Left lobe of liver (tissue), 2 donors: ENCODE data around the gene SOSTDC1. TPM values are rescaled to one million over a fixed set of nuclear protein-coding genes. Genes with fewer than 3 reads are reported as not detected.
"Not testable (repeated sequence)": the region's sequence is repeated elsewhere in the genome, so short reads cannot be mapped to it uniquely, and the experiment has no call there.

ENCODE experiments used
- ATAC-seq: fragments of 200-7000 bp; cut with Tn5 transposase; one replicate; pipeline ENCODE4 v1.9.1; 2020; ENCODE audit warnings: mild to moderate bottlenecking, moderate library complexity
- DNase-seq: peaks from one replicate; pipeline ENCODE4 v3.0.0-alpha.2; 2020; ENCODE audit warnings: low spot score
- total RNA-seq: library from RNA; stranded (reverse); gene quantifications from one replicate; pipeline ENCODE4 v1.2.1, GENCODE V29; 2021
- donor health status: DM: no; HTN: no; CAD: no; lungs with moderate emphysema.
- donor health status: DM: no; HTN: yes; CAD: no.

The SOSTDC1 gene, protein sequence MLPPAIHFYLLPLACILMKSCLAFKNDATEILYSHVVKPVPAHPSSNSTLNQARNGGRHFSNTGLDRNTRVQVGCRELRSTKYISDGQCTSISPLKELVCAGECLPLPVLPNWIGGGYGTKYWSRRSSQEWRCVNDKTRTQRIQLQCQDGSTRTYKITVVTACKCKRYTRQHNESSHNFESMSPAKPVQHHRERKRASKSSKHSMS
- not detected for total RNA-seq

DNA sequence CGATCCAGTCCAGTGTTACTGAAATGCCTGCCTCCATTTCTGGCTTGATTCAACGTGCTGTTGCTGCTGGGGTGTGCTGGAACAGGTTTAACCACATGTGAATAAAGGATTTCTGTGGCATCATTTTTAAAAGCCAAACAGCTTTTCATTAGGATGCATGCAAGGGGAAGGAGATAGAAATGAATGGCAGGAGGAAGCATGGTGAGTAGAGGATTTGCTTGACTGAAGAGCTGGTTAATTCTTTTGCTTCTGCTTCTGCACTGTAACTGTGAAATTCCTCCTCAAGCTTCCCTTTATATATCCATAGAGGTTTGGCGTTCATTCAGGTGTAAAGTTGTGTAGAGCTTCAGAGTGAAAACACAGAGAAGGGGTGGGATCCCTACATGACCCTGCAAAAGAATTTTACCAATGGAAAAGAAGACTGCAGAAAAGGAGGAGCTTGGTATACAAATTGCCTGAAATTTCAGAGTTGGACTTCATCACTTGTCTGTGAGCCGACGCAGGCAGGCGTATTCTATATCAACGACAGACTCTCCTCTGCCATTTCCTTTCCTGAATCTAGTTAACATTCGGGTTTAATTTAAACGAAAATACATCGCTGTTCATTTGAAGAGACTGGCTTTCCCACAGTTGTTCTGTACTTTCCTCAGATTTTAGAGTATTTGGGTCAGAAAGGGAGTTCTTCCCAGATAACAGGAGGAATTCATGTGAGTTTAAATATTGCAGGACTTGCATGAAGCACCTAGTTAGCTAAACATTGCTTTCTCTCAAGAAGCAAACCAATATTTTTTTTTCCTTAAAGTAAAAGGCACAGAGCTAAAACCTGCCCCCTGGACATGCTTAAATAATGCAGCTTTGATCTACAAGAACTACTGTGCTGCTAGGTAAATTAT lies at the start of gene SOSTDC1:
TSS of gene SOSTDC1 (minus strand) at position 270 of the 893 bp plus-strand sequence. CDS start at position 200, 70 bp downstream.
- ATAC-seq (no peak), DNase-seq (no peak)

DNA sequence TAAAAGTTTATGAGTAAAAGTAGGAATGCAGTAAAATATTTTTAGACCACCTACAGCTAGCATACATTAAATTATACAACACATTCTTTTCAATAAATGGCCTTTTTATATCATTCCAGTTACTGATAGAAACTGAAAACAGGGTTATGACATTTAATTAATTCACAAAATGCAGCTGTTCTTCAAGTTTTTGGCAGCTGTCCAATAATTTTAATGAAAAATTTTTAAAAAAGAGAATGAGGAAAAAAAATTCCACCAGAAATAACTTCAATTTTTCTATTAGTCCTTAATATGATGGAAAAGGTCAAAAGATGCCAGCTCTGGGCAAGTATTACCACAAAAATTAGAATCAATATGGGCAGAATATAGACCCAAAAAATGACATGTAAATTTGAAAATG lies 49.2 kb upstream of the SOSTDC1 start:
- DNase-seq (no peak), ATAC-seq (no peak)

DNA sequence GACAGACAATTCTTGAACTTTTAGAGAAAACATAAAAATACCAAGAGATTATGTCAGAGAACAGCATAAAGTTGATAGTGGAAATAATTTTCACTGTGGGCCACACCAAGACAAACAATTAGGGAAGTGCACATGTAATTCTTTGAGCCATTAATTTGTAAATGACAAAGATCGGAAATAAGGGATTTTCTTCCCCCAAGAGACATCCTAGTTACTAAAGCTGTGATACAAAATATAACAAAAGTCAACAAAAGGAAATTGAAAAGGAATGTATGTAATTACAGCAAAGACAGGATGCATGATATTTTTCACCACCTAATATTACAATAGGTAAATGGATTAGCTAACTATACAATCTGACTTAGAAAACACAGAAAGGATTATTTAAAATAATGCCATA lies 48.7 kb upstream of the SOSTDC1 start:
- DNase-seq (no peak), ATAC-seq (no peak)

DNA sequence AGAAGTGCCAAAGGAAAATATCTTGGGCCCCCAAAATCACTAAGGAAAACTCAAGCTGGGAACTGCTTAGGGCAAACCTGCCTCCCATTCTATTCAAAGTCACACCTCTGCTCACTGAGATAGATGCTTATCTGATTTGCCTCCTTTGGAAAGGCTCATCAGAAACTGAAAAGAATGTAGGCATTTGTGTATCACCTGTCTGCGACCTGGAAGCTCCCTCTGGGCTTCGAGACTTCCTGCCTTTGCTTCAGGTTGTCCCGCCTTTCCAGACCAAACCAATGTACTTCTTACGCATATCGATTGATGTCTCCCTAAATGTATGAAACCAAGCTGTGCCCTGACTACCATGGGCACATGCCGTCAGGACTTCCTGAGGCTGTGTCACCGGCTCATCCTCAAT lies 46.6 kb upstream of the SOSTDC1 start:
- ATAC-seq (no peak), DNase-seq (no peak)

DNA sequence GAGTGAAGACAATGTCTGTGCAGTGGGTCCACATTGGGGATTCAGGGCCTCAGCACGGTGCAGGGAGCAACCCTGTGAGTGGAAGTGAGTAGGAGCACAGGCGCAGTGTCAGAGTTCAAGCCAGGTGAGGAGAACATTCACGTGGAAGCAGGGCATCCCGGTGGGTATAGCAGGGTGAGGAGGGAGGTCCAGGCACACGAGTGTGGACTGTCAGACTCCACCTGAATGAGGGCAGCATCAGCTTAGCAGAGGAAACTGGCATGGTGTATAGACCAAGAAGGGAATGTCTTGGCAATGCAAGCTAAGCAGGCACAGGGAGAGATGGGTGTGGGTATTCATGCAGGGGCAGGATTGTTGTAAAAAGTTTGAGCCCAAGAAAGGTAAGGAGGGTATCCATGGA lies 45.8 kb upstream of the SOSTDC1 start:
- ATAC-seq = no peak
- DNase-seq = no peak

DNA sequence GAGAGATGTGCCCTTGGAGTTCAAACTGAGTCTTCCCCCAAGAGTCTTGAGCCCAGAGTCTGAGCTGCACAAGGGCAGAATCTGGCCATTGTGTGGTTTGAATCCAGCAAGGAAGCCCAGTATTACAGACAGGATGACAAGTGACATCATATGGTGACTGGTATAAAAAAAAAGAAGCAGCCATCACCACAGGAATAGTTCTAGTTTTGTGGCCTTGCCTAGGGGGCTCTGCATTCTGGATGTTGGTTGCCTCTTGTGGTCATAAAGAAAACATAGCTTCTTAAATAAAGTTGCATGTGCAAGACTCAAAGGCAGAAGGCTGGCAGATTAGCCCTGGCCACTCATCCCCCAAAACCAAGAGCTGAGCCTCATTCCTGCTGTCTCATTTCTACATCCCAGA lies 44.3 kb upstream of the SOSTDC1 start:
- ATAC-seq = no peak
- DNase-seq = no peak

DNA sequence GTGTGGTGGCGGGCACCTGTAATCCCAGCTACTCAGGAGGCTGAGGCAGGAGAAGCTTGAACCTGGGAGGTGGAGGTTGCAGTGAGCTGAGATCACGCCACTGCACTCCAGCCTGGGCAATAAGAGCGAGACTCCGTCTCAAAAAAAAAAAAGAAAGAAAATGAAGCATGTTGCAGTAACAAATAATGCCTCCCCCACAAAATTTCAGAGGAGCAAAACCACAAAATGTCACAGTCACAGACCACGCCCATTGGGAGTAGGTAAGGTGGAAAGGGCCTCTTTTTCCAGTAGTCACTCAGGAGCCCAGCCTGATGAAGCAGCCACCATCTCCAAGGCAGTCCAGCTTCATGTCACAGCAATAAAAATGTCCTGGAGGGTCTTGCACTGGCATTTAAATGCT lies 40.9 kb upstream of the SOSTDC1 start:
- not testable (repeated sequence) for DNase-seq, ATAC-seq

DNA sequence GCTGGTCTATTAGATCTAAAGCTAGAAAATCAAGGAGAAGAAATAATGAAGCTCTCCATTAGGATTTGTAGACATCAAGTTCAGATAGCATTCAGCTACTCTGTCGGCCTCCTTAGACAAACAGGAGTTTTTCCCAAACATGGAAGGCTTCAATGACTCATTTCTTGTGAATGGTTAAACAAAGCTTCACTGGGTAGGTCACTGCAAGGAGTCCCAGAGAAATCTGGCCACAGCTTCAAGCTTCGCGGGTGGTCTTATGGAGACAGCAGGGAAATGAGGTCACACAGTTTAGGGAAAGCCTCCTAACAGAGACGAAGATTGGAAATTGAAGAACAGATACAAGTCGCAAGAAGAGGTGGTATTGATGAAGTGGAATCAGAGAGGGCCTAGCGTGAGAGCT lies 38.5 kb upstream of the SOSTDC1 start:
- DNase-seq = no peak
- ATAC-seq = no peak

DNA sequence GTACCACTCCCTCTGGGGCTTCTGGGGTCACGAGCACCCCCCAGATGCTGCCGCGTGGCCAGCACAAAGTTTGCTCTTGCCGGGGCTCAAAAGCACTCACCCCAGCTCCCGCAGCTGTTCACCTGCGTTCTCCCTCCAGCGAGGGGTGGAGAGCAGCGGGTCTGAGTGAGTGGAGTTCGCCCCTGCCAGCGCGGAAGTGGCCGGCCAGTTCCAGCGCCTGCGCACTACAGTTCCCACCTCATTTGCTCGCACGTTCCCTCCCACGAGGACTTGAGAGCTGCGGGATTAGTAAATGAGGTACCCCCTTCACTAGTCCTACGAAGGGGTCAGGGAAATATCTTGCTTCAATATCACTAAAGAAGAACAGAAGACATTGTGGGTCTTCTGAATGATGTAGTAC lies 36.8 kb upstream of the SOSTDC1 start:
- no peak for ATAC-seq
- no peak for DNase-seq

DNA sequence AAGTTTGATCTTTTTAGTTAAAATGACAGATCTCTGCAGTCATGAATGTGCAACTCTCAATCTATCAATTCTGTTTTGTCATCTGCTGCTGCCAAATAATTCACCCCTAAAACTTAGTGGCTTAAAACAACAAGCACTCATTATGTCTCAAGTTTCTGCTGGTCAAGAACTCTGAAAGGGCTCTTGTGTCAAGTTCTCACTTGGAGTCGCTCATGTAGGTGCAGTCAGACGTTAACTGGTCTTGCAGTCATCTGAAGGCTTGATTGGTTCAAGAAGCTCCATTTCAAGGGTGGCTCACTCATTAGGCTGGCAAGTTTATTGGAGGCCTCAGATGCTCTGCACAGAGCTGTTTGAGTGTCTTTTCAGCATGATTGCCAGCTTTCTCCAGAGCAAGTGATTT lies 32.6 kb upstream of the SOSTDC1 start:
- no peak for ATAC-seq
- DNase-seq = no peak

DNA sequence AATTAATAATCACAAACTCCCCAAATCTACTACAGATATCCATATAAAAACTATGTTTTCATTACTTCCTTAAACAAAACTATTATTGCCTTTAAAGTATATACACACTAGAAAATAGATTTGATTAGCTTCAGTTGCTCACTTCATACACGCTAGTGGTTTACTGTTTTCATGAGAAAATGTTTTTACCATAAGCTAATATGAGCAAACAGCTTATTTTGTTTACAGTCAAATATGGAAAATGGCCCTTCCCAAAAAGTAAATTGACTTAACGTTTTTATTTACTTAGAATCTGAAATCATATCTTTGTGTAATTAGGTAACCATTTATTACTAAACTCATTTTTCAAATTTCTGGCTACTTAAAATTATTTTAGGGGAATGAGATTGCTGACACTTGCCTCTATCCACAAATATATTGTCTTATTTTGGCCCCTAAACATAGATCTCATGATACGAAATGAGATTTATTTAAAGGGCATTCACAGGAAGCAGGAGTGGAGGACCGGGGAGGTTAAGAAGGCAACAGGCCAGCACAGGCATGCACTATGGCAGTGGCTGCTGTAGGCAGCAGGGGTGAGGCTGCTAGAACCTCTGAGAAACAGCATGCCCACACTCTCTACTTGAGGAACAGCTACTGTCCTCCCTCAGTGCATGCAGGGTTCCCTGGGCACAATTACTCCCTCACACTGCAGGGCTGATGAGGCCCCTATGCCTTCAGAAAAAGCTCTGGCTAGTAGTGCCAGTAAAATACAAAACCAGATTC lies 29.6 kb upstream of the SOSTDC1 start:
- ATAC-seq (no peak), DNase-seq (no peak)

DNA sequence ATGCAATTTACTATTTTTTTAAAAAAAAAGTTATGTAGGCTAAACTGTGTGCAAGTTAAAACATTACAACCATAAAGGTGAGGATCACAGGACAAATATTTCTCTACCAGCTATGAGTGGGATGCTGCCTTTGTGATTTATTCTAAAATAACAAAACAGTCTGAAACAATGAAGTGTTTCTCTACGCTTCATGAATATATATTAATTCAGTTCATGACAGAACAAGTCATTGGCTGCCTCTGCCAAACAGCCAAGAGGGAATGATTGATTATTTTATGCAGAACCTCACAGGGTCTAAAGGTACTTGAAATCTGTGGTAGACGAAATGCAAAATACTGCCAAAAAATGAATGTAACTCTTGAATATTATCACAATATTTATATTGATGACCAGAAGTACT lies 29.0 kb upstream of the SOSTDC1 start:
- ATAC-seq = no peak
- no peak for DNase-seq

DNA sequence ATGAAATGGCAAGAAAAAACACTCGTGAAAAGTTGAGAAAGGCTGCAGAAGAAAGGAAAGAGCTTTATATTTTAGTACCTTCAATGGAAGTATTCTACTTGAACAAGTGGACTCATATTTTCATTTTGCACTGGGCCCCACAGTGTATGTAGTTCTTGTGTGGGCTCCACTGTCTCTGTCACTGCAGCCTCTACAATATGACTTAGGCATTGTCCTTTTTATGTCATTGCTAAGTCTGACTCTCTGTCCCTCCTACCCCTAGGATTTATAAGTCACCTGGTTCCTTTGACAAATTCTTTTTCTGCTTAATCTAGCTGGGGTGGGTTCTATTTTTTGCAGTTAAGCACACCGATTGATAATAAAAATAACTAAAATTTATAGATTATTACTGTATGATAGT lies 27.7 kb upstream of the SOSTDC1 start:
- ATAC-seq = no peak
- DNase-seq = no peak

DNA sequence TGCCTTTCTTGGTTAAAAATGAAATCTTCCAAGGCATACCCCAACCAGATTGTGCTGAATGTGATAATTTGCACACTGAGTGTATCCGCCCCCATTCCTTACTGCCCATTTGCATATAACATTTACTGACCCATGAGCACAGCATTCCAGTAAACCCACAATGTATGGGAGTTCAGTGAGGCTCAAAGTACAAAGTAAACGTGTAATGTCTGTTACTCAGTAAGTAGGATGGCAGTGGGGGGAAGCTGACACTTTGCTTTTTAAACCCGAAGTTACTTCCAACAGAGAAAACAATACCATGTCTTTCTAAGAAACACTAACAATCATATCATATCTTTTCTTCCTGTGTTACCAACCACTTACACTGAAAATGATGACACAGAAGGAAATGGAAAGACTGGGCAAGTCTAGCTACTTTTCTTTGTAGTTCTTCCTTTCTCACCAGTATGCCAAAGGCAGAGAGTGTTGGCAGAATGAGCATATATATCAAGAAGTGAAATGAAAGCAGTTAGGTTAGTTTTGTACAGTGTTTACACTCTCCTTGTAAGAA lies 27.1 kb upstream of the SOSTDC1 start:
- DNase-seq (no peak), ATAC-seq (no peak)

DNA sequence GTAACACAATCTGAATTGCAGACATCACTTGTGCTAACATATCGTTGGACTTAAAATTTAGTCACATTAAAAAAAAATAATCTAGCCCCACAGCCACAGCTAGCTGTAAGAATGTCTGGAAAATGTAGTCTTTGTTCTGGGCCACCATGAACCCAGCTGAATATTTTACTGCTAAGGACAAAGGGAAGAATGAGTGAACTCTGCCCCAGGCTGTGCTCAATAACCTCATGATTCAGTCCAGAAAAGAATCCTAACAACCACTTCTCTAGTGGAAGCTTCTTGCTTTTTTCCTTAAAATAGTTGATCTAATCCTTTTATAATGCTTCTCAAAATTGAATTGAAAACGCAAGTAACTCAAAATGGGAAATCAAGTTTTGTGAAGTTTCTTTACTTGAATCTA lies 25.6 kb upstream of the SOSTDC1 start:
- DNase-seq (no peak), ATAC-seq (no peak)

DNA sequence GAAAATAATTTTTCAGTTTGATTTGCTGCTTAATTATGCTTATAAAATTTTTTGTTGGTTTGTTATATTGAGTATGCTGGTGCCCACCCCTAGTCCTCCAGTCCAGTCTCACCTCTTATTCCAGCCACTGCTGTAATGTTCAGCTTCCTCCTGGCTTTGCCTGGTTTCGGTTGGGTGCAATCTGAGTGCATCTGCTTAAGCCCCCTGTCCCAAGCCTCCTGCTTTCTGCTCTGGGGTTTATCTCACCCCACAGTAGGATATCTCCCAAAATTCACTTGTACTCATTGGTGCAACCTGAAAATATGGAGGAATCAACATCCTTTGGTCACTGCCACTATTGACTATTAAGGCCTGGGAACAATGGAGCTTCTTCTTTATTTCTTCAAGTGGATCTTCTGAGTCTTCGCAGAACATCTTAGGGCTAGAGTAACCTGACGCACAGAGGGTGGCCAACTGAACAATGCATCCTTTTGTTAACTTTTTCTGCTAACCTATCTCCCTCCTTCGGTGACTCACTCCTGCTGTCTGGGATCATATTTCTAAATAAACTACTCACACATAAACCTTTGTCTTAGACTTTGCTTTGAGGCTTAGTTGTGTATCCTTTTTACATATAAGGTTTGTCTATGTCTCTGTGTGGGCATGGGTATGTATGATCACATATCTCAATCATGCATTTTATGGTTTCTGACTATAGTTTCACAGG lies 19.1 kb upstream of the SOSTDC1 start:
- DNase-seq (no peak), ATAC-seq (no peak)

DNA sequence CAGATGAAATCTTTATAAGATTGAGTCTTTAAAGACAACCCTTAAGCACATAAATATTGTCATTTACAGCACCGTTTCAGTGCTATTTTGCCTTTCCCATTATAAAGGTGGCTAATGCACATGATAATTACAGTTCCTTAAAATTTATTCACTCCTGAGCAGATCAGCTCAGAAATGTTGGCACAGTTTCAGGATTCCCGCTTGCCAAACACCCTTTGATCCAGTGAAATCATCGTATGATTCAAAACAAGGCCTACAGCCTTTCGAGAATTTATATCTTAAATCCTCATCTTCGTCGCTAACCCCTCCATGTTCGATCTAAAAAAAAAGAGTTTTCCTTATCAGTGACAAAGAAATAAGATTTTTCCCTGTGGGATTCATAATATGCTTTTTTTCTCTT lies 14.1 kb upstream of the SOSTDC1 start:
- peak; percentile 68 for ATAC-seq
- no peak for DNase-seq

DNA sequence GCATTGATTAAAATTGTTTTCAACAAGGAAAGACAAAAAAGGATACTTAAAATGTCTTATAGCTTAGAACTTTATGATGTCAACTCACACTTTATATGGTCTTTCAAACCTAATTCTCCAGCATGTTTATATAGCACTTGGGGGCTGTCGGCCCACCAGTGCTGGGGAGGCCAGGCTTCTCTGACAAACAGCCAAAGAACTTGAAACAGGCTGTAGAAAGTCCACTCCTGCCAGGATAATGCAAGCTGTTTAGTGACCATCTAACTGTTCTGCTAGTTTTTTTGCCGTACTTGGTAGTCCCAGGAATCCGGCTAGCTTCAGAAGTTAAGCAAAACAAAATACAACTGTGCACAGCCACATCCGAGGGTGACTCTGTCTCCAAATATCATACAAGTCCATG lies 13.6 kb upstream of the SOSTDC1 start:
- ATAC-seq (no peak), DNase-seq (no peak)

DNA sequence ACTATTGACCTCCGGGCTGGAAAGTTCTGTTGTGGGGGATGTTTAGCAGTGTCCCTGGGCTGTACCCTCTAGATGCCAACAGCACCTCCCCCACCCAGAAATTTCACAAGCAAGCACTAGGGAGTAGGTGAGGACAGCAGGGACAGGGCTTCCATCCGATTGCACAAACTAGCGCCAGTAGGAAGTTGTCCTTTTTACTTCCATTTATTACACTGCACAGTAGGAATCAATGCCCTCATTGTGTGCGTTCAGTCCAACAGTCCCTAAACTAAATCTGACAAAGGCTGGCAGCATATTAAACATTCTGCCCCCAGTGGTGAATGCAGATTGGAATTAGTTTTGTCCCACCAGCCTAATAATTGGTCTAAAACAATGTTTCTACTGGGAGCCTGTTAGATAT lies 6.4 kb upstream of the SOSTDC1 start:
- DNase-seq = no peak
- ATAC-seq = no peak

DNA sequence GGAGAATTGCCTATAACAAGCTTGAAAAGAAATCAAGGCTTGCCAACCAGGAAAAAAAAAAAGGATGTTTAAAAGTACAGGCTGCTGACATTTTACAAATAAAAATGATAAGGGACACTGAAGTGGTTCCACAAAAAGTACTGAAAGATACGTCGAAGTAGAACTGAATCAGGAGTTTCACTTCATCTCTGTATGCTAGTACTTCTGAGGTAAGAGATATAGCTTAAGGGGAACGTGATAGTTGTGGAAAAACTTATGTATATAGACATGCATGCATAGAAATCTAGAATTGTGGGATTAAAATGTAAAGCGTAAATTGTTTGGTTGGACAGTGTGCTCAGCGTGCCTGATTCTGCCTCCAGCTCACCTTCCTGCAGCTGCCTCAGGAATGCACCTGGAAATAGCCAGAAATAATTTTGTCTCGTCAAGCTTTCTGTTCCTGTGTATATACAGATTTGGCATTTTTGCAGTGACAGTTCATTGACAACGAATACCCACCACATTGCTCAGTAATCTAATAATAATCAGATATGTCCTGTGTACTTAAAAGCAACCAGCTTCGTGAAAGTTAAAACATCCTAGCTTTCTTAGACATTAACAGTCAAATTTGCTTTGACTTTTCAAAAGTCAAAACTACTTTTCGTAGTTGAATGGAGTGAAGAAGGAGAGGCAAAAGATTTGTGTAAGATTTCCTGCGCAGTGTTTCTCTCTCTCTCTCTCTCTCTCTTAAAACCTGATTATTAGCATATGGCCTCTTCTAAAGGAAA lies 1.4 kb downstream of the SOSTDC1 start:
- no peak for DNase-seq
- ATAC-seq = no peak
